A549 treated with GW870086 at 1 μM for 4 hours (cell line): ENCODE results near the gene FEM1B. TPM values are rescaled to one million over a fixed set of nuclear protein-coding genes. Genes with fewer than 3 reads are reported as not detected.

ENCODE experiments used
- total RNA-seq: library from RNA; stranded (reverse); fragments of 200-300 nt; extraction: Qiagen RNA extraction; gene quantifications from 5 replicates; pipeline ENCODE4 v1.2.3, GENCODE V29; 2022; ENCODE audit warnings: low read depth

FEM1B gene
- 16.1 to 28.2 TPM (median 24.5 TPM) in 5 replicates for total RNA-seq

DNA sequence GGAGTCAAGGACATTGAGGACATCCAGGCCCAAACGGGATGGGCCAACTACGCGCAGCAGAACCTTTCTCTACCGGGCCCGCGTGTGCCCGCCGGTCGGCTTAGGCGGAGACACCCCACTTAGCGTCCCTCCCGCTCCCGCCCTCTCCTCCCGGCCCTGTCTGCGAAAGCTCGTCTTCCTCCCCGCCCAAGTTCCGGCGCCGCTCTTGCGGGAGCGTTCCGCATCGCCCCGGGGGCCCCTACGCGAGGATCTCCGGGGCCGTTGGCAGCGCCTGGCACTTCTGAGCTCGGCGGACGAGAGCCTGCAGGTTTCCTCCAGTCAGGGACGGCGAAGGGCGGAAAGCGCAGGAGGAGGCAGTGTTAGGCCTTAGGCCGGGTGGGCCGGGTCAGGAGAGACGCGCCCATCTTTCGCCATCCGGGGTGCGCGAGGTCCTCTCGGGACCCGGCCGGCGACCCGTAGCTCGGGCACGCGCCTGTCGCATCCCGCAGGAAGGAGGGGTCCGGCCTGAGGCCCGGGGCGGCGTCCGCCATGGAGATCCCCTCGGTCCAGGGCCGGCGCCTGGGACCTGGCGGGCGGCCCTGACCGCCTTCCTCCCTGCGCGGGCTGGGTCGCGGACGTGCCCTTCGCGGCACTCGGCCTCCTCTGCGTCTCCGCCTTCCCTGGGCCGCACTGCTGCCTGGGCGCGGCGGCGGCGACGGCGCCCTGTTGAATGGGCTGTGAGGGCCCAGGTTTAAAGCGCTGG, at the start of gene FEM1B:
TSS of gene FEM1B (plus strand) at position 143 of the 742 bp plus-strand sequence. CDS start 673 bp downstream, outside the sequence.

DNA sequence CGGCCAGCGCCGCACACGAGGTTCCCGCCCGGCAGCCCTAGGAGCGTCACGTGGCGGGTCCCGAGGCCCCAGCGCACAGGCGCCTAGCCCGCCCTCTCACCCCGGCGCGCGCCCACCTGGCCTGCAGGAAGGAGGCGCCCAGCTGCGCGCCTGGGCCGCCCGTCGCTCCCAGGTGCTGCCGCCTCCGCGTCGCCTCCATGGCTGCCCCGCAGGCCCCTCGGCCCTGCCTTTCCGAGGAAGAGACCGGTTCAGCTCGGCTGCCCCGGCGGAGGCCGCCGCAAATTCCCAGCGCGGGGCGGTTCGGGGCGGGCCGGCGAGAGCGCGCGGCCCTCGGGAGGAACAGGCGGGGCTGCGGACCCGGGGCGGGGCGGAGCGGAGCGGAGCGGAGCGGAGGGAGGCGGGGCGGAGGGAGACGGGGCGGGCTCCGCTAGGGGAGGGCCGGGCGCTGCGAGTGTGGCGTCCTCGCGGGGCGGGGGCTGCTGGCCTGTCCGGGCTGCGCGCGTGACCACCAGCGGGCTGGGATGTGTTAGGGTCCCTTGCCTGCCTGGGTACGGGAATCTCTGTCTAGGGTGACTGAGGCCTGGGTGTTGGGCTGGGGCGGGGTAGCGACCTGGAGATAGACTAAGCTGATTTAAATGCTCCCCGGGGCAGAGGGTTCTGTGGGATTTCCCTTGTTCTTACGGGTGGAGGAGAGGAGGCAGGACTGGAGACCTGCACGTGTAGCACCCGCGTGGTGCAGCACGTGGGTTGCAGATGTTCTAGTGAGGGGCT, 48.0 kb upstream of the FEM1B start, which contains the start of gene CLN6:
TSS of gene CLN6 (minus strand) at position 343 of the 771 bp plus-strand sequence. CDS start at position 199, 144 bp downstream.

Other genes starting within 250 kb of the FEM1B start
- gene PIAS1, start 223.4 kb upstream of the FEM1B start, total RNA-seq, result 13.3 to 22.5 TPM (median 19.8 TPM) in 5 replicates
- gene CALML4, start 72.4 kb upstream of the FEM1B start, total RNA-seq, result 7.8 to 10.7 TPM (median 9.1 TPM) in 5 replicates
- 63.7 to 81.1 TPM (median 76.8 TPM) in 5 replicates for gene CLN6, start 48.0 kb upstream of the FEM1B start, total RNA-seq
- gene ITGA11, start 154.4 kb downstream of the FEM1B start, total RNA-seq, result 2.7 to 7.0 TPM (median 4.8 TPM) in 5 replicates